GM19438 (cell line): ENCODE data around the gene PTPRF.
"Not testable (repeated sequence)": the region's sequence is repeated elsewhere in the genome, so short reads cannot be mapped to it uniquely, and the experiment has no call there.

Experiments
- ATAC-seq: cut with Tn5 transposase; IDR thresholded peaks from one replicate; pipeline ENCODE4 v1.9.1; 2021; ENCODE audit warnings: low read depth; ENCODE audit not compliant: unreplicated experiment

Gene PTPRF

DNA sequence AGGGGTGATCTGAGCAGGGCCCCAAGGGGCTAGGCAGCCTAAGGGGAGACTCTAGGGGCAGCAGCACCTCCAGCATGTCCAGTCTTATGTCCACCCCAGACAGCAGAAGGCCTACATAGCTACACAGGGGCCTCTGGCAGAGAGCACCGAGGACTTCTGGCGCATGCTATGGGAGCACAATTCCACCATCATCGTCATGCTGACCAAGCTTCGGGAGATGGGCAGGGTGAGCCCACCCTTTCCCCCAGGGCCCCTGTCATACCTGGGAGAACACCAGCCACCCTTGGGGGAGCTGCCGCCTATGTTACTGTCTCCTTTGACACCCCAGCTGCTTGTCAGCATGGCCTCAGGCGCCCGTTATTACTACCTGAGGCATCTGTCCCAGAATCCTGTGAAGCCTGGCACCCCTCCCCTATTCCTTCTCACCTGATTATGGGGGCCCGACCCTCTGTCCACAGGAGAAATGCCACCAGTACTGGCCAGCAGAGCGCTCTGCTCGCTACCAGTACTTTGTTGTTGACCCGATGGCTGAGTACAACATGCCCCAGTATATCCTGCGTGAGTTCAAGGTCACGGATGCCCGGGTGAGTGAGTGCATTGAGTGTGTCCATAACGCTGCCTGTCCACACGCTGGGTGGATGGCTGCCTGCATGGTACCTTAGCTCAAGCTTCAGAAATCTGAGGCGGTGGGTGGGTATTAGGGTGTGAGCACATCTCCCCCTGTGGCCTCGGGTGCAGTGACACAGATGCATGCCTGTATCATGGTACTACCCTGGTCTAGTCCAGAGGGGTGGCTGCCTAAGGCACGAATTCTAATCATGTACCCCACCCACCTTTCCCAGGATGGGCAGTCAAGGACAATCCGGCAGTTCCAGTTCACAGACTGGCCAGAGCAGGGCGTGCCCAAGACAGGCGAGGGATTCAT lies 89.6 kb downstream of the PTPRF start:
- no peak for ATAC-seq

GRCh38 chr1:43620956-43621355 lies 90.3 kb downstream of the PTPRF start:
- ATAC-seq = no peak

DNA sequence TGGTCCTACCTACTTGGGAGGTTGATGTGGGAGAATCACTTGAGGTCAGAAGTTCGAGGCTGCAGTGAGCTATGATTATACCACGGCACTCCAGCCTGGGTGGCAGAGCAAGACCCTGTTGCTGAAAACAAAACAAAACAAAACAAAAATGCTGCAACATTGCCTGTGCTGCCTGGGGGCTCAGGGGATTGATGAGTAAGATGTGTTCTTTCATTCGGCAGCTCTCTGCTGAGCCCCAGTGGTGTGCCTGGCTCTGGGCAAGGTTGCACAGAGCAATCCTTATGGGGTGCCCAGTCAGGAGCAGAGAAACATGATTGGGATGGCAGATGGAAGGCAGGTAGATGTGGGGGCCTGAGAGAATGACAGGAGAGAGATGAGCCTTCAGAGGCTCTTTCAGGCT lies 90.7 kb downstream of the PTPRF start:
- no peak for ATAC-seq

DNA sequence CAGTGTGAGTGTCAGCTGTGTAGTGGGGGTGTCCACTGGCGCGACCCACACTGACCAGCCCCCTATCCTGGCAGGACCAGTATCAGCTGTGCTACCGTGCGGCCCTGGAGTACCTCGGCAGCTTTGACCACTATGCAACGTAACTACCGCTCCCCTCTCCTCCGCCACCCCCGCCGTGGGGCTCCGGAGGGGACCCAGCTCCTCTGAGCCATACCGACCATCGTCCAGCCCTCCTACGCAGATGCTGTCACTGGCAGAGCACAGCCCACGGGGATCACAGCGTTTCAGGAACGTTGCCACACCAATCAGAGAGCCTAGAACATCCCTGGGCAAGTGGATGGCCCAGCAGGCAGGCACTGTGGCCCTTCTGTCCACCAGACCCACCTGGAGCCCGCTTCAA lies 91.2 kb downstream of the PTPRF start:
- no peak for ATAC-seq

GRCh38 chr1:43622471-43622870 lies 91.8 kb downstream of the PTPRF start:
- no peak for ATAC-seq

GRCh38 chr1:43622901-43623780 lies 92.5 kb downstream of the PTPRF start:
- ATAC-seq = no peak

DNA sequence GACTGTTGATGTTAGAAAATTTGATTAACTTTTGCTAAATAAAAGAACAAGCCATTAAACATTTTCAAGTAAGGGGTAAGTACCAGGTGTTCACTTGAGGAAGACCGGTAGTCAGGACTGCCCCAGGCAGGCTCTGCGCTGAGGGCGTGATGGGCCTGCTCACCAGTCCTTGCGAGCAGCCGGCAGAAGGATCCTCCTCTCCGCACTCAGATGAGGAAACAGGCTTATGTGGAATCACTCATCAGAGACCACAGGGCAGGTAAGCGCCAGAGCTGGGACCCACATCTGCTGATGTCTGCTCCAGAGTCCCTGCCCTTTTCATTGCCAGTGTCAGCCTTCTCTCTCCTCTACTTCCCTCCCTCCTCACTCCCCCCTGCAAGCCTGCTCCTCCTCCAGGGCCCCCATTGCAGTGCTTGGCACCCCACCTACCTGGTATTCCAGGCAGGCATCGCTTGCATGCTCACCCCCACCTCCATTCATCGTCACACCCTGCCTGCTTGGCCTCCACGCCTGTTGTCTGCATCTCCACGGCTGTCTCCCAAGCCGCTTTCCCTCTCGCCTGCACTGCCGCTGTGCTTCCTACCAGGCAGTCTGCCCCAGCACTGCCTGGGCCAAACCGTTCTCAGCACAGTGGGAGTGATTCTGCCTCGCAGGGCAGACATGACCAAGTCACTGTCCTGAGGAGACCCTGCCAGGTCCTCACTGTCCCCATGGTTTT lies 94.5 kb downstream of the PTPRF start:
- no peak for ATAC-seq

- ATAC-seq = no peak
Observed at GRCh38 chr1:43632135-43632670, 101.5 kb downstream of the PTPRF start.

GRCh38 chr1:43634721-43635120 lies 104.0 kb downstream of the PTPRF start:
- ATAC-seq = no peak

GRCh38 chr1:43636006-43636641 lies 105.4 kb downstream of the PTPRF start:
- no peak for ATAC-seq

DNA sequence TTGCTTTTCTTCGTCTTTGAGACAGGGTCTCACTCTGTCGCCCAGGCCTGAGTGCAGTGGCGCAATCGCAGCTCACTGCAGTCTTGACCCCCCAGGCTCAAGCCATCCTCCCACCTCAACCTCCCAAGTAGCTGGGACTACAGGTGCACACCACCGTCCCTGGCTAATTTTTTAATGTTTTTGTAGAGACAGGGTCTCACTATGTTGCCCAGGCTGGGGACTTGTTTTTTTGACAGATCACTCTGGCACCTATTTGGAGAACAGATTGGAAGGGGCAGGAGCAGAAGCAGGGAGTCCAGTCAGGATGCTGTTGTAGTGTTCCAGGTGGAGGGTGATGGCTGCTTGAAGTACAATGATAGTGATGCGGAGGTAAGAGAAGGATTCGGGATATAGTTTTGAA lies 106.6 kb downstream of the PTPRF start:
- no peak for ATAC-seq

DNA sequence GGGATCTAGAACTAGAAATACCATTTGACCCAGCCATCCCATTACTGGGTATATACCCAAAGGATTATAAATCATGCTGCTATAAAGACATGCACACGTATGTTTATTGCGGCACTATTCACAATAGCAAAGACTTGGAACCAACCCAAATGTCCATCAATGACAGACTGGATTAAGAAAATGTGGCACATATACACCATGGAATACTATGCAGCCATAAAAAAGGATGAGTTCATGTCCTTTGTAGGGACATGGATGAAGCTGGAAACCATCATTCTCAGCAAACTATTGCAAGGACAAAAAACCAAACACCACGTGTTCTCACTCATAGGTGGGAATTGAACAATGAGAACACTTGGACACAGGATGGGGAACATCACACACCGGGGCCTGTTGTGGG lies 107.7 kb downstream of the PTPRF start:
- ATAC-seq = not testable (repeated sequence)

- no peak for ATAC-seq
Observed at GRCh38 chr1:43639976-43640794, 109.5 kb downstream of the PTPRF start.

GRCh38 chr1:43644558-43644957 lies 113.9 kb downstream of the PTPRF start:
- ATAC-seq = no peak

GRCh38 chr1:43645461-43645860 lies 114.8 kb downstream of the PTPRF start:
- no peak for ATAC-seq

DNA sequence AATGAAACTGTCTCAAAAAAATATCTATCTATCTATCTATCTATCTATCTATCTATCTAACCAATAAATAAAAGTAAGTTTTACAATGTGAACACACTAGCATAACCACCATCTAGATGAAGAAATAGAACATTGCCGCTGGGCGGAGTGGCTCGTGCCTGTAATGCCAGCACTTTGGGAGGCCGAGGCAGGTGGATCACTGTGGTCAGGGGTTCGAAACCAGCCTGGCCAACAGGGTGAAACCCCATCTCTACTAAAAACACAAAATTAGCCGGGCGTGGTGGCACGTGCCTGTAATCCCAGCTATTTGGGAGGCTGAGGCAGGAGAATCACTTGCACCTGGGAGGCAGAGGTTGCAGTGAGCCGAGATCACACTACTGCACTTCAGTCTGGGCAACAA lies 116.6 kb downstream of the PTPRF start:
- not testable (repeated sequence) for ATAC-seq

DNA sequence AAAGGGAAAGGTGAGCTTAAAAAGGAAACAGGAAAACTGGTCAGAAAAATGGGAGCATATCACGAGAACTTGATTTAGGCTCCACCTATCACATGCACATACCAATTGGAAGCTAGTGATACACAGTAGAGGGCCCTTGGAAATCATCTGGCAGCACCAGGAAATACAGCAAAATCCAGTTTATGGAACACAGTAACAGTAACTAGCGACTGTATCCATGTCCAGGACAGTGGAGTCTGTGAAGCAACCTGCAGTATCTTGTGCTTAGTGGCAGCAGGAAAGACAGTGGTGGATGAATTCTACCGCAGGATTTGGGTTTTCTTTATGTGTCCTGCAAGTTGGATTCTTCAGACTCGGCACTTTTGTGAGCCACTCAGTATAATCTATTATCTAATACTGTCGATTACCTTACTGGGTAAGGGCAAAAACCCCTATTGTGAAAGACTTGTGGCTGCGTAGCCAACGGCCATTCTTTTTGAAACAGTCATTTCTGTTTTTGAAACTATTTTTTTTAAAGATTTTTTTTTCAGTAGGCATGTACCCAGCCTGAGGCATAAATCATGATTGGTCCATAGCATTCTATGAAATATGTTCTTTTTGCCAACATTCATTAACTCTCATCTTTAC lies 117.7 kb downstream of the PTPRF start:
- ATAC-seq = no peak

GRCh38 chr1:43648876-43649477 lies 118.3 kb downstream of the PTPRF start:
- ATAC-seq = no peak
